BE2C (cell line): ENCODE results near the gene RGS14.

Source experiments
- DNase-seq: peaks from one replicate; pipeline ENCODE4 v3.0.0-alpha.2; 2020
- H3K27me3 ChIP-seq: fragments of 250-450 bp; sonication (Bioruptor Pico); 2 replicates; pipeline ENCODE4 v1.5.1; 2020; ENCODE audit warnings: mild to moderate bottlenecking
- H3K36me3 ChIP-seq: fragments of 250-450 bp; sonication (Bioruptor Pico); 2 replicates; pipeline ENCODE4 v1.5.1; 2020; ENCODE audit warnings: mild to moderate bottlenecking
- H3K4me1 ChIP-seq: fragments of 250-450 bp; sonication (Bioruptor Pico); 2 replicates; pipeline ENCODE4 v1.5.1; 2020
- H3K4me3 ChIP-seq: 2 replicates; pipeline ENCODE4 v1.5.1; 2011; ENCODE audit warnings: low read depth, low read length
- H3K9me3 ChIP-seq: fragments of 250-450 bp; sonication (Bioruptor Pico); 2 replicates; pipeline ENCODE4 v1.5.1; 2020
- TF ChIP-seq, protein P1 (sequence below): IDR thresholded peaks from 2 replicates; pipeline ENCODE4 v1.5.1; 2012; ENCODE audit warnings: mild to moderate bottlenecking, low read depth, low read length

RGS14 gene

GRCh38 chr5:177346820-177347219, 10.9 kb upstream of the RGS14 start:
- no peak for DNase-seq
- peaks cover 37% of the 10 kb centered on the region for H3K36me3 ChIP-seq
- H3K27me3 ChIP-seq: no peaks in the 10 kb centered on the region
- TF ChIP-seq, protein P1, sequence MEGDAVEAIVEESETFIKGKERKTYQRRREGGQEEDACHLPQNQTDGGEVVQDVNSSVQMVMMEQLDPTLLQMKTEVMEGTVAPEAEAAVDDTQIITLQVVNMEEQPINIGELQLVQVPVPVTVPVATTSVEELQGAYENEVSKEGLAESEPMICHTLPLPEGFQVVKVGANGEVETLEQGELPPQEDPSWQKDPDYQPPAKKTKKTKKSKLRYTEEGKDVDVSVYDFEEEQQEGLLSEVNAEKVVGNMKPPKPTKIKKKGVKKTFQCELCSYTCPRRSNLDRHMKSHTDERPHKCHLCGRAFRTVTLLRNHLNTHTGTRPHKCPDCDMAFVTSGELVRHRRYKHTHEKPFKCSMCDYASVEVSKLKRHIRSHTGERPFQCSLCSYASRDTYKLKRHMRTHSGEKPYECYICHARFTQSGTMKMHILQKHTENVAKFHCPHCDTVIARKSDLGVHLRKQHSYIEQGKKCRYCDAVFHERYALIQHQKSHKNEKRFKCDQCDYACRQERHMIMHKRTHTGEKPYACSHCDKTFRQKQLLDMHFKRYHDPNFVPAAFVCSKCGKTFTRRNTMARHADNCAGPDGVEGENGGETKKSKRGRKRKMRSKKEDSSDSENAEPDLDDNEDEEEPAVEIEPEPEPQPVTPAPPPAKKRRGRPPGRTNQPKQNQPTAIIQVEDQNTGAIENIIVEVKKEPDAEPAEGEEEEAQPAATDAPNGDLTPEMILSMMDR: no peak
- no peaks in the 10 kb centered on the region for H3K9me3 ChIP-seq
- H3K4me3 ChIP-seq: no peak overlapping the region
- H3K4me1 ChIP-seq: no peaks in the 10 kb centered on the region; the same call in 1 of the 2 replicates

DNA sequence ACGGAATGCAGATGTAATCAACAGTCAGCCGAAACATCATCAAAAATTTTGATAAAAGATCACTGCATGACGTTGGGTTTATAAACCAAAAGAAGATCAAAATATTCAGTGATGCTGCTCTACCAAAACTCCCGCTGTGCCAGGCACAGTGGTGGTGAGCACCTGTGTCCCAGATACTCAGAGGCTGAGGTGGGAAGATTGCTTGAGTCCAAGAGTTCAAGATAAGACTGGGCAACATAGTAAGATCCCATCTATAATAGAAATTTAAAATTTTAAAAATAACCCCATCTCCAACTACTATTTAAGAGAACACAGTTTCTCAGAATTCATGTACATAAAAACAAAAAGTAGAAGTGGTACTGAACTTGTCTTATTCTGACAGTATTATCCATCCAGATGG, 10.0 kb upstream of the RGS14 start:
- H3K4me1 ChIP-seq: peaks cover 2% of the 10 kb centered on the region
- no peaks in the 10 kb centered on the region for H3K9me3 ChIP-seq
- H3K36me3 ChIP-seq: peaks cover 34% of the 10 kb centered on the region
- DNase-seq: no peak
- no peak overlapping the region for H3K4me3 ChIP-seq
- TF ChIP-seq, protein P1: no peak
- no peaks in the 10 kb centered on the region for H3K27me3 ChIP-seq

- Histone ChIP-seq H3K4me1 (peaks cover 2% of the 10 kb centered on the region), H3K4me3 (no peak overlapping the region), H3K27me3 (no peaks in the 10 kb centered on the region), H3K36me3 (peaks cover 25% of the 10 kb centered on the region; the same call in 1 of the 2 replicates), H3K9me3 (no peaks in the 10 kb centered on the region)
- DNase-seq: no peak
- TF ChIP-seq, protein P1: no peak
Observed at GRCh38 chr5:177349362-177349647, 8.4 kb upstream of the RGS14 start.

DNA sequence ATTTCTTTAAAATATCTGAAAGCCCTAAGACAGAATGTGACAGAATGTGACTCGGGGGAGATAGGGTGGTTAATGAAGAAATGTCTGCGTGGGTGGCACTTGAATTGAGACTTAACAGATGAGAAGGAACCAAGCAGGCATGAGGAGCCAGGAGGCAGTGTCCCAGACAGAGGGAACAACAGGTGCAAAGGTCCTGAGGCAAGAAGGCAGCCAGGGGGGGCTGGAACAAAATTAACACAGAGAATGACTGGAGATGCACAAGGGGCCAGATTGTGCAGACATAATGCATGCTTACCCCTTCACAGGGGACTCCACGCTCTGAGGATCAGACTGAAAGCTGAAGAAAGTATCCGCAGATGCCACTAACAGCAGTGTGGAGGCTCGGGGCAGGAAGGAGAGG, 8.0 kb upstream of the RGS14 start:
- no peak overlapping the region for H3K4me3 ChIP-seq
- H3K9me3 ChIP-seq: no peaks in the 10 kb centered on the region
- no peaks in the 10 kb centered on the region for H3K27me3 ChIP-seq
- peaks cover 2% of the 10 kb centered on the region for H3K4me1 ChIP-seq
- no peak for DNase-seq
- TF ChIP-seq, protein P1: no peak
- H3K36me3 ChIP-seq: peaks cover 21% of the 10 kb centered on the region; the same call in 1 of the 2 replicates

DNA sequence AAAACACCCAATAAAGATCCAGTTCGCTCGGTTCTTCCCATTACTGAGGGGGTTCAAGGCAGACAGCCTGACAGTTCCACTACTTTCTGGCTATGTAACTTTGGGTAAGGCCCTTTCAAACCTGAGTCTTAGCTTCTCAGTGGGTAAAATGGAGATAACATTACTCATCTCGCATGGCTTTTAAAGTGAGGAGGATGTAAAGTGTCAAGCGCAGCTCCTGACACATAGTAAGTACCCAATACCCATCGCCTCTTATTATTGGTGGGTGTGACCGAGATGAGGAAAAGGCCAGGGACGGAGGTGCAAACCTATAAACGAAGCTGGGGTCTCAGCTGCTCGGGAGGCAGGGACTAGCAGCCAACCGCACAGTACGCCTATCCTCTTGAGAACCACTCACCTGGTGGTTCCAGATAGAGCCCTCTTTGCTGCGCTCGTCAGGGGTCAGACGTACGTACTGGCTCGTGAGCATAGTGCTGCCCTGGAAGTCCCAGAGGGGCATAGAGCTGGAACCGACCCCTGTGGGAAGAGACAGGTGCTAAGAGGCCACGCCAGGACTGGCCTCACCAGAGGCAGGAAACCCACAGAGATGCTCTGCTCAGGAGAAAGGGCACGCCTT, 6.8 kb upstream of the RGS14 start:
- no peak for DNase-seq
- Histone ChIP-seq H3K9me3 (no peaks in the 10 kb centered on the region; the same call in 1 of the 2 replicates), H3K4me1 (peaks cover 2% of the 10 kb centered on the region), H3K27me3 (no peaks in the 10 kb centered on the region), H3K36me3 (peaks cover 18% of the 10 kb centered on the region; the same call in 1 of the 2 replicates), H3K4me3 (peak overlapping the region; percentile 97)
- TF ChIP-seq, protein P1: no peak

- H3K9me3 ChIP-seq: no peaks in the 10 kb centered on the region; the same call in 1 of the 2 replicates
Observed at GRCh38 chr5:177351392-177352329, 6.1 kb upstream of the RGS14 start, which contains the start of gene LMAN2. TSS of gene LMAN2 (minus strand) at chr5:177351668. CDS start at chr5:177351647, 21 bp downstream.

More at GRCh38 chr5:177351392-177352329, 6.1 kb upstream of the RGS14 start, which contains the start of gene LMAN2:
- H3K4me1 ChIP-seq: peaks cover 2% of the 10 kb centered on the region
- H3K27me3 ChIP-seq: no peaks in the 10 kb centered on the region
- TF ChIP-seq, protein P1: no peak
- H3K4me3 ChIP-seq: peak within 1 kb of the TSS; percentile 97
- DNase-seq: peak; percentile 93
- peaks cover 16% of the 10 kb centered on the region; the same call in 1 of the 2 replicates for H3K36me3 ChIP-seq
